Mesodermal cell (in vitro differentiated cells): ENCODE results near the gene GDF9. TPM values are rescaled to one million over a fixed set of nuclear protein-coding genes. Genes with fewer than 3 reads are reported as not detected.

Experiments
- H3K27ac ChIP-seq: 2 replicates; pipeline ENCODE4 v1.7.0; 2013; ENCODE audit warnings: mild to moderate bottlenecking, low read depth, low read length, moderate library complexity; ENCODE audit not compliant: severe bottlenecking
- H3K36me3 ChIP-seq: 2 replicates; pipeline ENCODE4 v1.7.1; 2013; ENCODE audit warnings: mild to moderate bottlenecking, low read length, moderate library complexity; ENCODE audit not compliant: control insufficient read depth, insufficient read depth
- H3K4me1 ChIP-seq: one replicate; pipeline ENCODE4 v1.7.1; 2013; ENCODE audit warnings: mild to moderate bottlenecking, low read length; ENCODE audit not compliant: insufficient read depth, control insufficient read depth, poor library complexity, severe bottlenecking
- H3K4me3 ChIP-seq: 2 replicates; pipeline ENCODE4 v1.7.0; 2013; ENCODE audit warnings: low read length, control low read depth, mild to moderate bottlenecking; ENCODE audit not compliant: insufficient read depth, poor library complexity, severe bottlenecking; ENCODE audit errors: extremely low read depth
- H3K9me3 ChIP-seq: 2 replicates; pipeline ENCODE4 v1.7.1; 2013; ENCODE audit warnings: mild to moderate bottlenecking, low read length, moderate library complexity; ENCODE audit not compliant: control insufficient read depth
- WGBS, 2 experiments: methylation state at CpG; one replicate each; pipeline ENCODE4 v1.1.5; 2013; ENCODE audit warnings: missing lambda C conversion rate in 2 of 2; ENCODE audit not compliant: insufficient coverage in 2 of 2; 5-methylcytosine and 5-hydroxymethylcytosine counted together
- polyA plus RNA-seq, 2 experiments: library from polyadenylated mRNA; stranded (reverse); fragments of 50-300 nt; gene quantifications; one replicate each; pipeline ENCODE4 v1.2.3, GENCODE V29; 2013

GDF9 gene, protein sequence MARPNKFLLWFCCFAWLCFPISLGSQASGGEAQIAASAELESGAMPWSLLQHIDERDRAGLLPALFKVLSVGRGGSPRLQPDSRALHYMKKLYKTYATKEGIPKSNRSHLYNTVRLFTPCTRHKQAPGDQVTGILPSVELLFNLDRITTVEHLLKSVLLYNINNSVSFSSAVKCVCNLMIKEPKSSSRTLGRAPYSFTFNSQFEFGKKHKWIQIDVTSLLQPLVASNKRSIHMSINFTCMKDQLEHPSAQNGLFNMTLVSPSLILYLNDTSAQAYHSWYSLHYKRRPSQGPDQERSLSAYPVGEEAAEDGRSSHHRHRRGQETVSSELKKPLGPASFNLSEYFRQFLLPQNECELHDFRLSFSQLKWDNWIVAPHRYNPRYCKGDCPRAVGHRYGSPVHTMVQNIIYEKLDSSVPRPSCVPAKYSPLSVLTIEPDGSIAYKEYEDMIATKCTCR
- 0.48 TPM for polyA plus RNA-seq (2013, experiment 1 of 2)
- polyA plus RNA-seq (2013, experiment 2 of 2) = 0.81 TPM

DNA sequence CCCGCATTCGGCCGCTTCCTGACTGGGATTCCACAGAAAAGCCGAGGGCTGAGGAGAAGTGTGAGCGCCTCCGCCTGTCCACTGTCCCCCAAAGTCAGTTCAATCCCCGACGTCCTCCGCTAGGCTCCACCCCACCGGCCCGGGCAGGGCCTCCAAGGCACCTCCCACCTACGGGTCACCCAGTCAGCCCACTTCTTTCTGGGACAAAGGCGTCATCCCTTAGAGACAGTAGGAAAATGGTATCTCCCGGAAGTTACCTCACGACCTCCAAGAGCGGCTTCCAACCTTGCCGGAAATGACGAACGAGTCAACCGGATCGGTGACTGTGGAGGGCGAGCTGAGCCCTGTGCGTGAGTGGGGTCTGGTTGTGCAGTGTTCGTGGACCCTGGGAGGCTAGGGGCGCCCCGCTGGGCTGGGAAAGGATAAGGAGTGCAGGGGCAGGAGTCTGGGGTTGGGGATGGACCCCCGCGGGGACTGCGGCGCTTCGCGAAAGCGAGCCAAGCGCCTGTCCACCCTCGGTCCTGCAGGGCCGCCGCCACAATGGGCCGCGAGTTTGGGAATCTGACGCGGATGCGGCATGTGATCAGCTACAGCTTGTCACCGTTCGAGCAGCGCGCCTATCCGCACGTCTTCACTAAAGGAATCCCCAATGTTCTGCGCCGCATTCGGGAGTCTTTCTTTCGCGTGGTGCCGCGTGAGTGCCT lies at the start of gene GDF9, which contains the start of gene UQCRQ:
GDF9 (minus strand) TSS at position 128 of the 704 bp plus-strand sequence. CDS start 1,936 bp downstream, outside the sequence.
UQCRQ (plus strand) TSS at position 301 of the 704 bp plus-strand sequence; CDS start at position 541, 240 bp downstream.
- Histone ChIP-seq H3K4me1 (no peaks in the 10 kb centered on the region), H3K36me3 (peaks cover 39% of the 10 kb centered on the region), H3K4me3 (peak within 1 kb of the TSS; percentile 78), H3K27ac (peak within 1 kb of the TSS; percentile 96), H3K9me3 (no peaks in the 10 kb centered on the region)
- 0% methylated on average over 43 to 51 of the region's 55 CpGs for WGBS, 2 experiments

DNA sequence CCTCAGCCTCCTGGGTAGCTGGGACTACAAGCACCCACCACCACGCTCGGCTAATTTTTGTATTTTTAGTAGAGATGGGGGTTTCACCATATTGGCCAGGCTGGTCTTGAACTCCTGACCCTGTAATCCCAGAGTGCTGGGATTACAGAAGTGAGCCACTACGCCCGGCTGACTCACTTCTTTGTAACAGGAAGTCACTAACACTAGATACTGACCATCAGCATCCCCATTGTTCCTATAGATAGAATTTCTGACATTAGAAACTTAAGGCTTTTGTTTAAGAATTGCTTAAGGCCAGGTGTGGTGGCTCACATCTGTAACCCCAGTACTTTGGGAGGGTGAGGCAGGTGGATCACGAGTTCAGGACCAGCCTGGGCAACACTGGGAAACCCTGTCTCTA lies 49.4 kb upstream of the GDF9 start:
- 94 to 100% methylated on average over 4 to 5 of the region's 5 CpGs for WGBS, 2 experiments
- H3K4me1 ChIP-seq = no peaks in the 10 kb centered on the region
- H3K27ac ChIP-seq = no peak overlapping the region
- H3K4me3 ChIP-seq = no peak overlapping the region
- peaks cover 78% of the 10 kb centered on the region for H3K36me3 ChIP-seq
- no peaks in the 10 kb centered on the region for H3K9me3 ChIP-seq

DNA sequence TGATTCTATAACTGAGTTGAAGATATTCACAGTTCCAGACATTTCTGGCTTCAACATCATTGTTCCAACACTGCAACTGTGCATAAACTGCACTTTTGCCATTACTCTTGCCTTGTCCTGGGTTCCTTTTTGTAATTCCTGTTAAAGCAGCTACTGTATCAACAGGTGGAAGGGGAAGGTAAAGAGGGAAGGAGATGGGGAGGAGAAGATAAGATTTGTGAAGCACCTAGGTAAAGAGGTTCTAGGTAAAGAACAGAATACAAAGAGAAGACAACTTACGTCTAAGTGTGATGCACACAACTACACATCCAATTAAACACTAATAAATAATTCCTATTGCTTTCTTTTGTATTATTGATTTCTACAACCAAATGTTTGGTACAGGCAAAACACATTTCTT lies 43.4 kb upstream of the GDF9 start:
- Histone ChIP-seq H3K4me1 (no peaks in the 10 kb centered on the region), H3K27ac (no peak overlapping the region), H3K36me3 (peaks cover 72% of the 10 kb centered on the region), H3K4me3 (no peak overlapping the region), H3K9me3 (no peaks in the 10 kb centered on the region)
- no CpG with 5 or more reads among the region's 1 CpG for WGBS, 2 experiments

DNA sequence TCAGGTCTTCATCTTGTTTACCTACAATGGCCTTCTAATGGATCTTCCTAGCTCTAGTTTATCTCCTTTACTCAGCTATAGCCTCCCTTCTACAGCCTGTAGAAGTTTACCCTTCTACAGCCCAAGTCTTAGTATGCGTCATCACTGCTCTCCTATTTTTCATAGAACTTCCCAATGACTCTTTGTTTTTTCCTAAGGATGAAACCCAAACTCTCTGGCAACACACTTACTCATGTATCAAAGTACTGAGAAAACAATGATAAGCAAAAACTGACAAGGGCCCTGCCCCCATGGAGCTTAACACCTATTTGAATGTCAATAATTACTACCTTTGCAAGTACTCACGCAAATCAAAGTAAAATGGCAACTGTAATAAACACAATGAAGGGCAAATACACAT lies 40.9 kb upstream of the GDF9 start:
- WGBS, 2 experiments = 100% methylated on average over 1 of the region's 2 CpGs
- peaks cover 70% of the 10 kb centered on the region for H3K36me3 ChIP-seq
- H3K4me1 ChIP-seq = no peaks in the 10 kb centered on the region
- H3K27ac ChIP-seq = no peak overlapping the region
- H3K4me3 ChIP-seq = no peak overlapping the region
- H3K9me3 ChIP-seq = no peaks in the 10 kb centered on the region

DNA sequence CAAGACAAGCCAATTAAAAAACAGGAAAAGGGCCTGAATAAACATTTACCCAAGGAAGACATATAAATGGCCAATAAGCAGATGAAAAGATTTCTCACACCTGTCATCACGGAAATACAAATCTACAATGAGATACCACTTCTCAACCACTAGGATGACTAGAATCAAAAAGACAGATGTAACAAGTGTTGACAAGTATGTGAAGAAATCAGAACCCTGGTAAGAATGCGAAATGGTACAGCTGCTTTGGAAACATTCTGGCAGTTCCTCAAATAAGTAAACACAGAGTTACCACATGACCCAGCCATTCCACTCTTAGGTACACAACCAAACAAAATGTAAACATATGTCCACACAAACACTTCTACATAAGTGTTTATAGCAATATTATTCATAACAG lies 39.7 kb upstream of the GDF9 start:
- no peak overlapping the region for H3K4me3 ChIP-seq
- H3K27ac ChIP-seq = no peak overlapping the region
- no peaks in the 10 kb centered on the region for H3K4me1 ChIP-seq
- H3K9me3 ChIP-seq = no peaks in the 10 kb centered on the region
- peaks cover 72% of the 10 kb centered on the region for H3K36me3 ChIP-seq
- WGBS, 2 experiments = 92 to 100% methylated on average over 1 to 2 of the region's 2 CpGs

DNA sequence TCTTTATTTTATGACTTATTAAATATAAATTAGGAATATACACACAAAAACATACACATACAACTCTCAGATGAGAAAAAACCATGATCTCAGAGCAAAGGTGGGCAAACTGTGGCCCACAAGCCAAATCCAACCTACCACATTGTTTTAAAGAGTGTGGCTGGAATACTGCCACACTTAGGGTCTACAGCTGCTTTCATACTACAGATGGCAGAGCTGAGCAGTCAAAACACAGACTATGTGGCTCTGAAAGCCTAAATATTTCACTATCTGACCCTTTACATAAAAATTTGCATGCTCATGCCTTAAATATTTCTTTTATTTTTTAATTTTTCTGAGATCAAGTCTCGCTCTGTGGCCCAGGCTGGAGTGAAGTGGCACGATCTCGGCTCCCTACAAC lies 35.5 kb upstream of the GDF9 start:
- no peak overlapping the region for H3K4me3 ChIP-seq
- H3K36me3 ChIP-seq = peaks cover 71% of the 10 kb centered on the region
- H3K27ac ChIP-seq = no peak overlapping the region
- 88 to 100% methylated on average over 1 to 3 of the region's 3 CpGs for WGBS, 2 experiments
- no peaks in the 10 kb centered on the region for H3K4me1 ChIP-seq
- no peaks in the 10 kb centered on the region for H3K9me3 ChIP-seq

DNA sequence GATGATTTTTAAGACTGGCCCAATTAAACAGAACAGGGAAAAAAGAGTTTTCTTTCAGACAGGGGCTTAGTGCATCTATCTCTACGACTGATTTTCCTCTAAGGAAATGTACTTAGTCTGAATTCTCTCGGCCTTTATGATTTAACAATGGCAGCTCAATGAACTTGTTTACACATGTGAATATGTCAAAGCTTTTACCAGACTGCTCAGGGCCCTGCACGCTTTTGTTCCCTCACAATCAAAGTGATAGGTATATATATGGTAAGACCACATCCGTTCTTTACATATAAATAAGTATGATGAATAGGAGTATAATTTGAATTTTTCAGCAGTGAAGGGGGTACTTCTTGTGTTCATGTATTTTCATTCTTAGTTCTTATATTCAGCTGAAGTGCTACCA lies 34.8 kb upstream of the GDF9 start:
- Histone ChIP-seq H3K36me3 (peaks cover 75% of the 10 kb centered on the region), H3K27ac (no peak overlapping the region), H3K4me3 (no peak overlapping the region), H3K4me1 (no peaks in the 10 kb centered on the region), H3K9me3 (no peaks in the 10 kb centered on the region)
- 90 to 100% methylated on average over 1 of the region's 4 CpGs for WGBS, 2 experiments

DNA sequence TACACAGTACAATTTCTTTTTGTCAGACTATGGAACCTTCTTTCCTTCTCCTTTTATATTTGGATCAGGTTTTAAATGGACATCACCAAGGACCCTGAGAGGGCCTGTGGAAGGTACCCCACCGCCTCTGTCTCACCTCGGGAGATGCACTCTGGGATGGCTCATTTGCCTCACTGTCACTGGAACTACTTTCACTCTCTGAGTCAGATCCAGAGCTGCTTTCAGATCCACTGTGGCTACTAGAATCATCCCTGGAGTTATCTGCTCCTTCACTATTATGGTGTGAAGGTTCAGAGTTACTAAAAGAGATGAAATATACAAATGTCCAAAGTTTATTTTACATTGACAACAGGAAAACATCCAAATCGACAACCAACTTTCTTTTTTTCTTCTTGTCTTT lies 31.8 kb upstream of the GDF9 start:
- 77 to 92% methylated on average over 2 to 3 of the region's 3 CpGs for WGBS, 2 experiments
- H3K36me3 ChIP-seq = peaks cover 84% of the 10 kb centered on the region
- H3K9me3 ChIP-seq = no peaks in the 10 kb centered on the region
- H3K4me3 ChIP-seq = no peak overlapping the region
- H3K27ac ChIP-seq = no peak overlapping the region
- H3K4me1 ChIP-seq = no peaks in the 10 kb centered on the region

DNA sequence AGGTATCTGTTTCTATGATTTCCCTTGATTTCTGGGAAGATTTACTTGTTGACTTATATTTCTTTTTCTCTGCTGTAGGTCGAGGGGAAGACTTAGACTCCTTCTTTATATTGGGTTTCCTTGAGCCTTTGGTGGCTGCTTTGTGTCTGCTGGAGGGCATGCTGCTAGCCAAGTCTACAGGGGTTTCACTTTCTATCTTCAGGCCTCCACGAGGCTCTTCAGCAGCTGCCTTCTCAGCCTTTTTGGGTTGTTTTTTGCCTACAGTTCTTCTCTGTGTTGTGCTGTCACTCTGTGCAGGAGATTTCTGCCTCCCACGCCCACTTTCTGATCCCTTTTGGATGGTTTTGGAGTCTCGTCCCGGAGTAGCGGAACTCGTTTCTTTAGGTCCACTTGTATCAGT lies 30.4 kb upstream of the GDF9 start:
- Histone ChIP-seq H3K9me3 (no peaks in the 10 kb centered on the region), H3K36me3 (peaks cover 85% of the 10 kb centered on the region), H3K4me3 (no peak overlapping the region), H3K27ac (no peak overlapping the region), H3K4me1 (no peaks in the 10 kb centered on the region)
- 98 to 100% methylated on average over 2 to 7 of the region's 7 CpGs for WGBS, 2 experiments

DNA sequence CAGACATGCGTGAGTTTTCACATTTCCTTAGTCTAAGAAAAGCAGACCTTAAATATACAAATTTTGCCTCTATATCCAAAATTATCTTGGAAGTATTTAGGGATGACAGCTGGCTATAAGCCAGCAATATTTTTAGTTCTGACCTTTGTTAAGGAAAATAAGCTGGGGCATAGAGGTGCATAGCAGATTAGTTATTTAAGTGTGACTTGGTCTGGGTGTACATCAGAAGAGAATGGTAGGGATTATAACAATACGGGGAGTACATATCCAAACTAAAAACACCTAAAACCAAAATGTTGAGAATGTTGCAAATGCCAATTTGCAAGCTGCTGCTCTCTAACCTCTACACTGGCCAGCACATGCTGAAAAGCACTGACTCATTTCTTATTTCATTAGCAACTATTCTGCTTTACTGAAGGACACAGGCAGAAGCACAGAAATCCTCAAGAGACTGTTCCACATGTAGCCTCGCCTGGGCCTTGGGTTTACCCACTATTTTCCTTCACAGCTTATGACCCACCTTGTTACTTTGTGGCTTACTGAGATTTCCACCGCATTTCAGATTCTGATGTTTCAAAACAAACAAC lies 29.5 kb upstream of the GDF9 start:
- Histone ChIP-seq H3K4me1 (no peaks in the 10 kb centered on the region), H3K4me3 (no peak overlapping the region), H3K9me3 (no peaks in the 10 kb centered on the region), H3K36me3 (peaks cover 76% of the 10 kb centered on the region), H3K27ac (no peak overlapping the region)
- 89 to 100% methylated on average over 2 of the region's 4 CpGs for WGBS, 2 experiments
